ENCODE measurements around the gene FGF12.
"Not testable (repeated sequence)": the region's sequence is repeated elsewhere in the genome, so short reads cannot be mapped to it uniquely, and the experiment has no call there.

The FGF12 gene

GRCh38 chr3:192597506-192597905 lies 129.8 kb downstream of the FGF12 start:
- Histone ChIP-seq H3K79me2 (no peaks in the 10 kb centered on the region), H3K9me3 (ENCODE audit: control insufficient read depth, low read length) (no peaks in the 10 kb centered on the region), H3K4me3 (ENCODE audit: low read depth, low read length) (no peak overlapping the region), H3K4me2 (ENCODE audit: low read length) (no peak overlapping the region), H3K9ac (no peak overlapping the region), H3K4me1 (no peaks in the 10 kb centered on the region), H3K36me3 (ENCODE audit: control insufficient read depth, insufficient read depth, low read length) (no peaks in the 10 kb centered on the region), H3K27ac (no peak overlapping the region), H3K27me3 (ENCODE audit: control insufficient read depth, insufficient read depth, low read length) (no peaks in the 10 kb centered on the region), H2AFZ (no peak overlapping the region)
- TF ChIP-seq CTCF (IDR thresholded peaks at IDR 0.05) = no peak

- Histone ChIP-seq H3K4me1 (no peaks in the 10 kb centered on the region), H3K9me3 (ENCODE audit: control insufficient read depth, low read length) (no peaks in the 10 kb centered on the region), H3K27me3 (ENCODE audit: control insufficient read depth, insufficient read depth, low read length) (no peaks in the 10 kb centered on the region), H3K79me2 (no peaks in the 10 kb centered on the region), H3K4me3 (ENCODE audit: low read depth, low read length) (no peak overlapping the region), H3K27ac (no peak overlapping the region), H3K4me2 (ENCODE audit: low read length) (no peak overlapping the region), H3K36me3 (ENCODE audit: control insufficient read depth, insufficient read depth, low read length) (no peaks in the 10 kb centered on the region), H3K9ac (no peak overlapping the region), H2AFZ (no peak overlapping the region)
- no peak for TF ChIP-seq CTCF (IDR thresholded peaks at IDR 0.05)
These were observed 148.6 kb downstream of the FGF12 start for GRCh38 chr3:192578729-192579128.

GRCh38 chr3:192577811-192578210 lies 149.5 kb downstream of the FGF12 start:
- Histone ChIP-seq H3K4me3 (ENCODE audit: low read depth, low read length) (no peak overlapping the region), H3K79me2 (no peaks in the 10 kb centered on the region), H3K36me3 (ENCODE audit: control insufficient read depth, insufficient read depth, low read length) (no peaks in the 10 kb centered on the region), H3K9ac (no peak overlapping the region), H3K4me1 (no peaks in the 10 kb centered on the region), H3K27ac (no peak overlapping the region), H3K9me3 (ENCODE audit: control insufficient read depth, low read length) (no peaks in the 10 kb centered on the region), H3K4me2 (ENCODE audit: low read length) (no peak overlapping the region), H2AFZ (no peak overlapping the region), H3K27me3 (ENCODE audit: control insufficient read depth, insufficient read depth, low read length) (no peaks in the 10 kb centered on the region)
- TF ChIP-seq CTCF (IDR thresholded peaks at IDR 0.05) = no peak

GRCh38 chr3:192577271-192577670 lies 150.1 kb downstream of the FGF12 start:
- no peak overlapping the region for H3K4me2 ChIP-seq (ENCODE audit: low read length)
- H3K36me3 ChIP-seq (ENCODE audit: control insufficient read depth, insufficient read depth, low read length) = no peaks in the 10 kb centered on the region
- TF ChIP-seq CTCF (IDR thresholded peaks at IDR 0.05) = no peak
- H3K4me3 ChIP-seq (ENCODE audit: low read depth, low read length) = no peak overlapping the region
- no peak overlapping the region for H2AFZ ChIP-seq
- no peak overlapping the region for H3K9ac ChIP-seq
- H3K27me3 ChIP-seq (ENCODE audit: control insufficient read depth, insufficient read depth, low read length) = no peaks in the 10 kb centered on the region
- no peaks in the 10 kb centered on the region for H3K4me1 ChIP-seq
- H3K27ac ChIP-seq = no peak overlapping the region
- no peaks in the 10 kb centered on the region for H3K79me2 ChIP-seq
- no peaks in the 10 kb centered on the region for H3K9me3 ChIP-seq (ENCODE audit: control insufficient read depth, low read length)

- H3K79me2 ChIP-seq; H3K9ac ChIP-seq; H2AFZ ChIP-seq; H3K36me3 ChIP-seq (ENCODE audit: control insufficient read depth, insufficient read depth, low read length); H3K4me1 ChIP-seq; H3K27ac ChIP-seq; H3K27me3 ChIP-seq (ENCODE audit: control insufficient read depth, insufficient read depth, low read length); H3K4me3 ChIP-seq (ENCODE audit: low read depth, low read length); H3K9me3 ChIP-seq (ENCODE audit: control insufficient read depth, low read length); H3K4me2 ChIP-seq (ENCODE audit: low read length): not testable (repeated sequence)
These were observed 150.6 kb downstream of the FGF12 start for GRCh38 chr3:192576704-192577103.

Data from parathyroid adenoma (tissue), 2 donors.